ENCODE data around the gene CRY1. TPM values are rescaled to one million over a fixed set of nuclear protein-coding genes. Genes with fewer than 3 reads are reported as not detected.

Gene CRY1
- total and polyA plus RNA-seq, 9 of the 15 experiments (the other 6 are each of a cell fraction or from before 2014, with no cell fraction given), result 8.7 to 33.3 (median 25.2) TPM

DNA sequence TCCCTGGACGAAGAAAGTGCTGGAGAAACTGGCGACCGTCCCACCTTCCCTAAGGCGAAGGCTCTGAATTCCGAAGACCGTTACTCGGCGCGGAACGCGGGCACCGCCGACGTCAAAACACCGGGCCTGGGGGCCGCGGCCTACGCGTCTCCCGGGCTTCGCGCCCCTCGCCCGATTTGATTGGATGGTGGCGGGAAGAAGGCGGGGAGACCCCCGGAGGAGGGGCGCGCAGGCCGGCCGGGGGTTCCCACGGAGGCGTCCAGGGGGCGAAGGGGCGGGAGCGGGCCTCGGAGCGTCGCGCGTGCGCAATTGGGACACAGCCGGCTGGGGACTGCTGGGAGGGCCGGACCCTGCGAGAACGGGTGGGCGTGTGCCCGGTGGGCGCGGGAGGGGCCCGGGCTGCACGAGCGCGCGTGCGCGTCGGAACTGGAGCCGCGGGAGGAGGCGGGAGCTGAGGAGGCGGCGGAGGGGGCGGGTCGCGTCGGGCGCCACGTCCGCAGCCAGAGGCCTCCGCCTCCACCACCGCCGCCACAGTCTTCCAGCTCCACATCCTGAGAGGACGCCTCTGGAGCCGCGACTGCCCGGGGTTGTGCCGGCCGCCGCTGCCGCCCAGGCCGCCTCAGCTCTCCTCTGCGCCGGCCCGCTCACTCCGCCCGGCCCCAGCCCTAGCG, 137.8 kb downstream of the CRY1 start, which contains the start of gene TMEM263 (continued):
- TF ChIP-seq SIRT6 (IDR thresholded peaks at IDR 0.05; ENCODE audit: low read depth, low read length), result no peak
- TF ChIP-seq NFE2L1 (tag; IDR thresholded peaks at IDR 0.05; ENCODE audit: borderline replicate concordance, low read depth), result no peak
- TF ChIP-seq, protein P1, sequence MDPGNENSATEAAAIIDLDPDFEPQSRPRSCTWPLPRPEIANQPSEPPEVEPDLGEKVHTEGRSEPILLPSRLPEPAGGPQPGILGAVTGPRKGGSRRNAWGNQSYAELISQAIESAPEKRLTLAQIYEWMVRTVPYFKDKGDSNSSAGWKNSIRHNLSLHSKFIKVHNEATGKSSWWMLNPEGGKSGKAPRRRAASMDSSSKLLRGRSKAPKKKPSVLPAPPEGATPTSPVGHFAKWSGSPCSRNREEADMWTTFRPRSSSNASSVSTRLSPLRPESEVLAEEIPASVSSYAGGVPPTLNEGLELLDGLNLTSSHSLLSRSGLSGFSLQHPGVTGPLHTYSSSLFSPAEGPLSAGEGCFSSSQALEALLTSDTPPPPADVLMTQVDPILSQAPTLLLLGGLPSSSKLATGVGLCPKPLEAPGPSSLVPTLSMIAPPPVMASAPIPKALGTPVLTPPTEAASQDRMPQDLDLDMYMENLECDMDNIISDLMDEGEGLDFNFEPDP (CRISPR knock-in tag; IDR thresholded peaks at IDR 0.05), result no peak
- TF ChIP-seq ZNF174 (CRISPR knock-in tag; IDR thresholded peaks at IDR 0.05), result no peak
- TF ChIP-seq POLR2AphosphoS2 (IDR thresholded peaks at IDR 0.05; ENCODE audit: low read length), result no peak
- TF ChIP-seq SETDB1 (IDR thresholded peaks at IDR 0.05; ENCODE audit: low read length), result no peak
- no peak for TF ChIP-seq ZNF316 (IDR thresholded peaks at IDR 0.05)
- TF ChIP-seq ZNF354B (CRISPR knock-in tag; IDR thresholded peaks at IDR 0.05), result no peak
- TF ChIP-seq HNRNPL (IDR thresholded peaks at IDR 0.05; ENCODE audit: low read depth, low read length), result no peak
- TF ChIP-seq SIN3B (IDR thresholded peaks at IDR 0.05; ENCODE audit: low read depth), result peak; percentile 53; the same call in 1 of the 2 replicates
- TF ChIP-seq ARNT (IDR thresholded peaks at IDR 0.05), result no peak
- TF ChIP-seq, protein P2, sequence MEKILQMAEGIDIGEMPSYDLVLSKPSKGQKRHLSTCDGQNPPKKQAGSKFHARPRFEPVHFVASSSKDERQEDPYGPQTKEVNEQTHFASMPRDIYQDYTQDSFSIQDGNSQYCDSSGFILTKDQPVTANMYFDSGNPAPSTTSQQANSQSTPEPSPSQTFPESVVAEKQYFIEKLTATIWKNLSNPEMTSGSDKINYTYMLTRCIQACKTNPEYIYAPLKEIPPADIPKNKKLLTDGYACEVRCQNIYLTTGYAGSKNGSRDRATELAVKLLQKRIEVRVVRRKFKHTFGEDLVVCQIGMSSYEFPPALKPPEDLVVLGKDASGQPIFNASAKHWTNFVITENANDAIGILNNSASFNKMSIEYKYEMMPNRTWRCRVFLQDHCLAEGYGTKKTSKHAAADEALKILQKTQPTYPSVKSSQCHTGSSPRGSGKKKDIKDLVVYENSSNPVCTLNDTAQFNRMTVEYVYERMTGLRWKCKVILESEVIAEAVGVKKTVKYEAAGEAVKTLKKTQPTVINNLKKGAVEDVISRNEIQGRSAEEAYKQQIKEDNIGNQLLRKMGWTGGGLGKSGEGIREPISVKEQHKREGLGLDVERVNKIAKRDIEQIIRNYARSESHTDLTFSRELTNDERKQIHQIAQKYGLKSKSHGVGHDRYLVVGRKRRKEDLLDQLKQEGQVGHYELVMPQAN (IDR thresholded peaks at IDR 0.05; ENCODE audit: borderline replicate concordance), result 0 out of 2 replicates have a peak, but pooled peaks have one; percentile 3
- TF ChIP-seq LEF1 (IDR thresholded peaks at IDR 0.05), result no peak
- TF ChIP-seq ZNF780A (CRISPR knock-in tag; IDR thresholded peaks at IDR 0.05), result no peak
- TF ChIP-seq, protein P3, sequence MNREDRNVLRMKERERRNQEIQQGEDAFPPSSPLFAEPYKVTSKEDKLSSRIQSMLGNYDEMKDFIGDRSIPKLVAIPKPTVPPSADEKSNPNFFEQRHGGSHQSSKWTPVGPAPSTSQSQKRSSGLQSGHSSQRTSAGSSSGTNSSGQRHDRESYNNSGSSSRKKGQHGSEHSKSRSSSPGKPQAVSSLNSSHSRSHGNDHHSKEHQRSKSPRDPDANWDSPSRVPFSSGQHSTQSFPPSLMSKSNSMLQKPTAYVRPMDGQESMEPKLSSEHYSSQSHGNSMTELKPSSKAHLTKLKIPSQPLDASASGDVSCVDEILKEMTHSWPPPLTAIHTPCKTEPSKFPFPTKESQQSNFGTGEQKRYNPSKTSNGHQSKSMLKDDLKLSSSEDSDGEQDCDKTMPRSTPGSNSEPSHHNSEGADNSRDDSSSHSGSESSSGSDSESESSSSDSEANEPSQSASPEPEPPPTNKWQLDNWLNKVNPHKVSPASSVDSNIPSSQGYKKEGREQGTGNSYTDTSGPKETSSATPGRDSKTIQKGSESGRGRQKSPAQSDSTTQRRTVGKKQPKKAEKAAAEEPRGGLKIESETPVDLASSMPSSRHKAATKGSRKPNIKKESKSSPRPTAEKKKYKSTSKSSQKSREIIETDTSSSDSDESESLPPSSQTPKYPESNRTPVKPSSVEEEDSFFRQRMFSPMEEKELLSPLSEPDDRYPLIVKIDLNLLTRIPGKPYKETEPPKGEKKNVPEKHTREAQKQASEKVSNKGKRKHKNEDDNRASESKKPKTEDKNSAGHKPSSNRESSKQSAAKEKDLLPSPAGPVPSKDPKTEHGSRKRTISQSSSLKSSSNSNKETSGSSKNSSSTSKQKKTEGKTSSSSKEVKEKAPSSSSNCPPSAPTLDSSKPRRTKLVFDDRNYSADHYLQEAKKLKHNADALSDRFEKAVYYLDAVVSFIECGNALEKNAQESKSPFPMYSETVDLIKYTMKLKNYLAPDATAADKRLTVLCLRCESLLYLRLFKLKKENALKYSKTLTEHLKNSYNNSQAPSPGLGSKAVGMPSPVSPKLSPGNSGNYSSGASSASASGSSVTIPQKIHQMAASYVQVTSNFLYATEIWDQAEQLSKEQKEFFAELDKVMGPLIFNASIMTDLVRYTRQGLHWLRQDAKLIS (CRISPR knock-in tag; IDR thresholded peaks at IDR 0.05), result peak; percentile 61; the same call in 1 of the 2 replicates
- TF ChIP-seq ZNF121 (CRISPR knock-in tag; conservative IDR thresholded peaks at IDR 0.05), result no peak
- peak; percentile 83; the same call in 1 of the 2 replicates for TF ChIP-seq GATAD2A (IDR thresholded peaks at IDR 0.05)
- TF ChIP-seq ZNF146 (CRISPR knock-in tag; IDR thresholded peaks at IDR 0.05; ENCODE audit: unreplicated experiment), result no peak
- TF ChIP-seq, protein P4, sequence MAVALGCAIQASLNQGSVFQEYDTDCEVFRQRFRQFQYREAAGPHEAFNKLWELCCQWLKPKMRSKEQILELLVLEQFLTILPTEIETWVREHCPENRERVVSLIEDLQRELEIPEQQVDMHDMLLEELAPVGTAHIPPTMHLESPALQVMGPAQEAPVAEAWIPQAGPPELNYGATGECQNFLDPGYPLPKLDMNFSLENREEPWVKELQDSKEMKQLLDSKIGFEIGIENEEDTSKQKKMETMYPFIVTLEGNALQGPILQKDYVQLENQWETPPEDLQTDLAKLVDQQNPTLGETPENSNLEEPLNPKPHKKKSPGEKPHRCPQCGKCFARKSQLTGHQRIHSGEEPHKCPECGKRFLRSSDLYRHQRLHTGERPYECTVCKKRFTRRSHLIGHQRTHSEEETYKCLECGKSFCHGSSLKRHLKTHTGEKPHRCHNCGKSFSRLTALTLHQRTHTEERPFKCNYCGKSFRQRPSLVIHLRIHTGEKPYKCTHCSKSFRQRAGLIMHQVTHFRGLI (CRISPR knock-in tag; IDR thresholded peaks at IDR 0.05), result no peak
- no peak for TF ChIP-seq MCM2 (IDR thresholded peaks at IDR 0.05; ENCODE audit: low read depth)

Data from K562 (cell line).